KOPT-K1 (cell line): Measurements from ENCODE around the gene GALNT2.

ENCODE experiments used
- H3K27ac ChIP-seq: fragments of 200-600 bp; sonication (generic); 2 replicates; pipeline ENCODE4 v1.5.1; 2016; ENCODE audit warnings: antibody characterized with exemption, mild to moderate bottlenecking, low read depth, low read length; ENCODE audit not compliant: poor library complexity, severe bottlenecking
- H3K36me3 ChIP-seq: fragments of 200-600 bp; sonication (generic); 2 replicates; pipeline ENCODE4 v1.5.1; 2017; ENCODE audit warnings: antibody characterized with exemption, mild to moderate bottlenecking, low read length, moderate library complexity; ENCODE audit not compliant: insufficient read depth
- H3K9me3 ChIP-seq: fragments of 200-600 bp; sonication (generic); 2 replicates; pipeline ENCODE4 v1.5.1; 2017; ENCODE audit warnings: antibody characterized with exemption, low read length, mild to moderate bottlenecking; ENCODE audit not compliant: insufficient read depth, poor library complexity, severe bottlenecking

GALNT2 gene

GRCh38 chr1:230212405-230212936, 145.4 kb downstream of the GALNT2 start:
- peak overlapping the region; percentile 35 for H3K27ac ChIP-seq
- H3K9me3 ChIP-seq, result no peaks in the 10 kb centered on the region
- peaks cover 96% of the 10 kb centered on the region for H3K36me3 ChIP-seq

GRCh38 chr1:230215031-230215430, 148.0 kb downstream of the GALNT2 start:
- no peaks in the 10 kb centered on the region for H3K9me3 ChIP-seq
- peak overlapping the region; percentile 5 for H3K27ac ChIP-seq
- peaks cover 94% of the 10 kb centered on the region for H3K36me3 ChIP-seq

- H3K27ac ChIP-seq, result no peak overlapping the region
- no peaks in the 10 kb centered on the region for H3K9me3 ChIP-seq
- H3K36me3 ChIP-seq, result peaks cover 89% of the 10 kb centered on the region
These were observed 148.5 kb downstream of the GALNT2 start for GRCh38 chr1:230215529-230215928.

GRCh38 chr1:230216896-230217295, 149.9 kb downstream of the GALNT2 start:
- H3K9me3 ChIP-seq, result no peaks in the 10 kb centered on the region
- peaks cover 75% of the 10 kb centered on the region for H3K36me3 ChIP-seq
- H3K27ac ChIP-seq, result no peak overlapping the region

- no peaks in the 10 kb centered on the region for H3K9me3 ChIP-seq
- peaks cover 58% of the 10 kb centered on the region for H3K36me3 ChIP-seq
These were observed 151.6 kb downstream of the GALNT2 start for GRCh38 chr1:230218667-230219066.

GRCh38 chr1:230219174-230220067, 152.4 kb downstream of the GALNT2 start:
- H3K36me3 ChIP-seq, result peaks cover 54% of the 10 kb centered on the region
- H3K9me3 ChIP-seq, result no peaks in the 10 kb centered on the region
- H3K27ac ChIP-seq, result no peak overlapping the region

More at GRCh38 chr1:230218667-230219066, 151.6 kb downstream of the GALNT2 start:
- no peak overlapping the region for H3K27ac ChIP-seq

- Histone ChIP-seq H3K27ac (no peak overlapping the region), H3K36me3 (peaks cover 54% of the 10 kb centered on the region), H3K9me3 (no peaks in the 10 kb centered on the region)
These were observed 153.4 kb downstream of the GALNT2 start for GRCh38 chr1:230220478-230220877.

- H3K27ac ChIP-seq, result no peak overlapping the region
- no peaks in the 10 kb centered on the region for H3K9me3 ChIP-seq
- H3K36me3 ChIP-seq, result peaks cover 53% of the 10 kb centered on the region
These were observed 153.9 kb downstream of the GALNT2 start for GRCh38 chr1:230220907-230221306.

- Histone ChIP-seq H3K36me3 (peaks cover 47% of the 10 kb centered on the region), H3K9me3 (no peaks in the 10 kb centered on the region), H3K27ac (no peak overlapping the region)
These were observed 155.6 kb downstream of the GALNT2 start for GRCh38 chr1:230222678-230223077.

- Histone ChIP-seq H3K27ac (peak overlapping the region; percentile 32), H3K36me3 (peaks cover 46% of the 10 kb centered on the region), H3K9me3 (no peaks in the 10 kb centered on the region)
These were observed 157.3 kb downstream of the GALNT2 start for GRCh38 chr1:230224101-230224960.

GRCh38 chr1:230226007-230226800, 159.2 kb downstream of the GALNT2 start:
- peaks cover 58% of the 10 kb centered on the region for H3K36me3 ChIP-seq
- H3K27ac ChIP-seq, result no peak overlapping the region
- no peaks in the 10 kb centered on the region for H3K9me3 ChIP-seq

GRCh38 chr1:230226814-230227213, 159.8 kb downstream of the GALNT2 start:
- H3K9me3 ChIP-seq, result no peaks in the 10 kb centered on the region
- no peak overlapping the region for H3K27ac ChIP-seq
- peaks cover 64% of the 10 kb centered on the region for H3K36me3 ChIP-seq

- H3K9me3 ChIP-seq, result no peaks in the 10 kb centered on the region
- H3K36me3 ChIP-seq, result peaks cover 72% of the 10 kb centered on the region
- no peak overlapping the region for H3K27ac ChIP-seq
These were observed 161.3 kb downstream of the GALNT2 start for GRCh38 chr1:230228236-230228897.

GRCh38 chr1:230230273-230230672, 163.2 kb downstream of the GALNT2 start:
- Histone ChIP-seq H3K9me3 (no peaks in the 10 kb centered on the region), H3K27ac (peak overlapping the region; percentile 24), H3K36me3 (peaks cover 79% of the 10 kb centered on the region)
